Uterus (tissue), 4 donors: Measurements from ENCODE around the gene VSIR. TPM values are rescaled to one million over a fixed set of nuclear protein-coding genes. Genes with fewer than 3 reads are reported as not detected.

Experiments
- DNase-seq, 2 donors: peaks; one replicate each; pipeline ENCODE4 v3.0.0-alpha.2; 2019 to 2020
- H3K27ac ChIP-seq, 2 donors: fragments of 200-600 bp; sonication (generic); 1 replicate in 1 of 2; 2 replicates in 1 of 2; pipeline ENCODE4 v1.5.1; 2016 to 2018
- H3K27me3 ChIP-seq, 2 donors: fragments of 200-600 bp; sonication (generic); one replicate each; pipeline ENCODE4 v1.5.1; 2018 to 2019; ENCODE audit warnings: control low read depth in 1 of 2
- H3K36me3 ChIP-seq, 2 donors: fragments of 200-600 bp; sonication (generic); one replicate each; pipeline ENCODE4 v1.5.1; 2019; ENCODE audit warnings: control low read depth in 1 of 2
- H3K4me1 ChIP-seq, 2 donors: fragments of 200-600 bp; sonication (generic); one replicate each; pipeline ENCODE4 v1.5.1; 2018 to 2019; ENCODE audit warnings: control low read depth in 1 of 2
- H3K4me3 ChIP-seq, 2 donors: fragments of 200-600 bp; sonication (generic); 1 replicate in 1 of 2; 2 replicates in 1 of 2; pipeline ENCODE4 v1.5.1; 2018 to 2019; ENCODE audit warnings: mild to moderate bottlenecking in 1 of 2
- H3K9me3 ChIP-seq, 2 donors: fragments of 200-600 bp; sonication (generic); one replicate each; pipeline ENCODE4 v1.5.1; 2019; ENCODE audit warnings: control low read depth in 1 of 2
- CTCF ChIP-seq, 4 experiments: fragments of 200-600 bp in 2 of 4; fragments of 450-650 bp in 2 of 4; sonication (generic) in 2 of 4; IDR thresholded peaks; one replicate each; pipeline ENCODE4 v1.5.1; 2016 to 2019; ENCODE audit warnings: antibody characterized with exemption in 4 of 4, mild to moderate bottlenecking in 2 of 4, moderate library complexity in 1 of 4
- POLR2A ChIP-seq, 2 donors: fragments of 450-650 bp; IDR thresholded peaks; one replicate each; pipeline ENCODE4 v1.6.1; 2016; ENCODE audit warnings: antibody characterized with exemption in 2 of 2, mild to moderate bottlenecking in 1 of 2, moderate library complexity in 1 of 2
- intact Hi-C: fragments of 100-400 bp; cut with DNase I; formaldehyde crosslinking; loops from one replicate; pipeline ENCODE4 v1.15.1; 2023; ENCODE audit warnings: low total_unique reads
- total RNA-seq, 4 donors: library from RNA; depleted of rRNA in 3 of 4; stranded (reverse); fragments of >200 nt in 3 of 4; gene quantifications; one replicate each; pipeline versions ENCODE4 v1.1.0 to v1.2.4, GENCODE V29; 2014 to 2023
- donor health status: DM: yes; HTN: yes; CAD: no.

The VSIR gene
- total RNA-seq, 4 donors from 2014 or later: 18.9 to 127 (median 36.7) TPM

GRCh38 chr10:71765176-71765904 is 8.0 kb downstream of the VSIR start:
- TF ChIP-seq POLR2A (IDR thresholded peaks at IDR 0.05): no peak
- no peak for TF ChIP-seq CTCF (IDR thresholded peaks at IDR 0.05)
- Histone ChIP-seq H3K36me3 (no peaks in the 10 kb centered on the region), H3K27ac (peak overlapping the region; percentile 94 to 97), H3K27me3 (no peaks in the 10 kb centered on the region), H3K9me3 (no peaks in the 10 kb centered on the region), H3K4me3 (no peak overlapping the region), H3K4me1 (peaks cover 23 to 49% of the 10 kb centered on the region in 2 donors)
- DNase-seq: peak in 1 of 2 donors; percentile 48
- intact Hi-C loops: no loop called here

GRCh38 chr10:71763352-71764127 is 9.8 kb downstream of the VSIR start:
- H3K4me3 ChIP-seq: no peak overlapping the region
- intact Hi-C loops: no loop called here
- H3K9me3 ChIP-seq: no peaks in the 10 kb centered on the region
- H3K36me3 ChIP-seq: no peaks in the 10 kb centered on the region
- TF ChIP-seq CTCF (IDR thresholded peaks at IDR 0.05) (no peak), POLR2A (IDR thresholded peaks at IDR 0.05) (no peak)
- peak overlapping the region; percentile 58 to 94 for H3K27ac ChIP-seq
- H3K4me1 ChIP-seq: peaks cover 22 to 39% of the 10 kb centered on the region in 2 donors
- no peaks in the 10 kb centered on the region for H3K27me3 ChIP-seq
- DNase-seq: no peak

- DNase-seq: no peak
- H3K9me3 ChIP-seq: no peaks in the 10 kb centered on the region
- H3K27ac ChIP-seq: no peak overlapping the region
- intact Hi-C loops: no loop called here
- H3K4me3 ChIP-seq: no peak overlapping the region
- H3K36me3 ChIP-seq: no peaks in the 10 kb centered on the region
- peaks cover 10 to 27% of the 10 kb centered on the region in 2 donors for H3K4me1 ChIP-seq
- no peaks in the 10 kb centered on the region for H3K27me3 ChIP-seq
- TF ChIP-seq POLR2A (IDR thresholded peaks at IDR 0.05): no peak
- TF ChIP-seq CTCF (IDR thresholded peaks at IDR 0.05): no peak
These were observed 11.0 kb downstream of the VSIR start for GRCh38 chr10:71762324-71762723.

GRCh38 chr10:71761541-71762113 is 11.7 kb downstream of the VSIR start:
- no peak overlapping the region for H3K27ac ChIP-seq
- no peak overlapping the region for H3K4me3 ChIP-seq
- no peaks in the 10 kb centered on the region for H3K27me3 ChIP-seq
- no peak for DNase-seq
- H3K36me3 ChIP-seq: no peaks in the 10 kb centered on the region
- intact Hi-C loops: no loop called here
- H3K9me3 ChIP-seq: no peaks in the 10 kb centered on the region
- TF ChIP-seq CTCF (IDR thresholded peaks at IDR 0.05): no peak
- TF ChIP-seq POLR2A (IDR thresholded peaks at IDR 0.05): no peak
- H3K4me1 ChIP-seq: peaks cover 5 to 23% of the 10 kb centered on the region in 2 donors

- H3K36me3 ChIP-seq: no peaks in the 10 kb centered on the region
- no peak overlapping the region for H3K27ac ChIP-seq
- intact Hi-C loops: no loop called here
- H3K9me3 ChIP-seq: no peaks in the 10 kb centered on the region
- H3K27me3 ChIP-seq: no peaks in the 10 kb centered on the region
- peaks cover under 1 to 21% of the 10 kb centered on the region in 2 donors for H3K4me1 ChIP-seq
- TF ChIP-seq POLR2A (IDR thresholded peaks at IDR 0.05): no peak
- no peak for TF ChIP-seq CTCF (IDR thresholded peaks at IDR 0.05)
- no peak for DNase-seq
- H3K4me3 ChIP-seq: no peak overlapping the region
These were observed 12.2 kb downstream of the VSIR start for GRCh38 chr10:71761105-71761511.
